Activated effector memory CD4-positive, alpha-beta T cell treated with anti-CD3 and anti-CD28 coated beads, Interleukin-2, amount 50 U/mL, for 16 hours (primary cell): ENCODE data around the gene ERCC1.
"Not testable (repeated sequence)": the region's sequence is repeated elsewhere in the genome, so short reads cannot be mapped to it uniquely, and the experiment has no call there.

Experiments
- DNase-seq: peaks from one replicate; pipeline ENCODE4 v3.0.0-alpha.2; 2020

ERCC1 gene

DNA sequence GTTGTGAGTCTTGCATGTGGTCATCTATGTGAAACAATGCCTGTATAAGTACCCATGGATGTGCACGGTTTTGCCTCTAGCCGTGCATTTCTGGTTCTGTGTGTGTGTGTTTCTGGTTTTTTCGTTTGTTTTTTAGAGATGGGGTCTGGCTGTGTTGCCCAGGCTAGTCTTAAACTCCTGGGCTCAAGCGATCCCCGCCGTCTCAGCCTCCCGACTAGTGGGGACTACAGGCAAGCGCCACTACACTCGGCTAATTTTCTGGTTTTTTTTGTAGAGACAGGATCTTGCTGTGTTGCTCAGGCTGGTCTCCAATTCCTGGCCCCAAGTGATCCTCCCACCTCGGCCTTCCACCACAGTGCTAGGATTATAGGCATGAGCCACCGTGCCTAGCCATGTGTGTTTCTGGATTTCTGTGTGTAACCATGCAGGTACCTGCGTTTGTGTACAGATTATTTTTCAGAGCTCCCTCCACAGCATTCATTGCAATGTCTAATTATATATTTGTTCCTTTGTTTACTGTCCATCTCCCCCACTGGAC is 28.2 kb upstream of the ERCC1 start:
- no peak for DNase-seq

GRCh38 chr19:45451131-45451849 is 27.6 kb upstream of the ERCC1 start:
- peak; percentile 84 for DNase-seq

DNA sequence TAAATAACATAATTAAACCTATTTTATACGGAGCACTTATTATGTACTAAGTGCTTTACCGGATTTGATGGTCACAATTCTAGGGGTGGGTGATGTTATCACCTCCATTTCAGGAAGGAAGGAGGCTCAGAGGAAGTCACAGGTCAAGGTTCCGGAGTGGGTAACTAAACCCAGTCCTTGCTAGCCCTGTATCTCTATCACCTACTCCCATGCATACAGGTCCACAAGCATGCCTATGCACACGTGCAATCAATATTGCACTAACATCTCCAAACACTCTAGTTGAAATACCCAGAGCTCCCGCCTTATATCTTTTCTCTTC is 26.3 kb upstream of the ERCC1 start:
- no peak for DNase-seq

- no peak for DNase-seq
Observed at GRCh38 chr19:45448887-45449299, 25.2 kb upstream of the ERCC1 start.

DNA sequence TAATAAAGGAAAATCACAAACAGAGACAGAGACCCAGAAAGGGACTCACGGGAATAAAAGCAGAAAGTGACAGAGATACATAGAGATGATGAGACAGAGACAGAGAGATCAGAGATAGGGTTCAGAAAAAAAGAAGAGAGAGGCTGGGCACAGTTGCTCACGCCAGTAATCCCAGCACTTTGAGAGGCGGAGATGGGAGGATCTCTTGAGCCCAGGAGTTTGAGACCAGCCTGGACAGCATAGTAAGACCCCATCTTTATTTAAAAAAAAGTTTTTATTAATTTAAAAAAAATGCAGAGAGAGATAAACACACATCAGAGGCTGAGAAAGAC is 24.7 kb upstream of the ERCC1 start:
- no peak for DNase-seq

GRCh38 chr19:45446944-45447343 is 23.2 kb upstream of the ERCC1 start:
- DNase-seq: no peak

- DNase-seq: no peak
Observed at GRCh38 chr19:45446295-45446694, 22.6 kb upstream of the ERCC1 start.

- no peak for DNase-seq
Observed at GRCh38 chr19:45445139-45445538, 21.4 kb upstream of the ERCC1 start.

DNA sequence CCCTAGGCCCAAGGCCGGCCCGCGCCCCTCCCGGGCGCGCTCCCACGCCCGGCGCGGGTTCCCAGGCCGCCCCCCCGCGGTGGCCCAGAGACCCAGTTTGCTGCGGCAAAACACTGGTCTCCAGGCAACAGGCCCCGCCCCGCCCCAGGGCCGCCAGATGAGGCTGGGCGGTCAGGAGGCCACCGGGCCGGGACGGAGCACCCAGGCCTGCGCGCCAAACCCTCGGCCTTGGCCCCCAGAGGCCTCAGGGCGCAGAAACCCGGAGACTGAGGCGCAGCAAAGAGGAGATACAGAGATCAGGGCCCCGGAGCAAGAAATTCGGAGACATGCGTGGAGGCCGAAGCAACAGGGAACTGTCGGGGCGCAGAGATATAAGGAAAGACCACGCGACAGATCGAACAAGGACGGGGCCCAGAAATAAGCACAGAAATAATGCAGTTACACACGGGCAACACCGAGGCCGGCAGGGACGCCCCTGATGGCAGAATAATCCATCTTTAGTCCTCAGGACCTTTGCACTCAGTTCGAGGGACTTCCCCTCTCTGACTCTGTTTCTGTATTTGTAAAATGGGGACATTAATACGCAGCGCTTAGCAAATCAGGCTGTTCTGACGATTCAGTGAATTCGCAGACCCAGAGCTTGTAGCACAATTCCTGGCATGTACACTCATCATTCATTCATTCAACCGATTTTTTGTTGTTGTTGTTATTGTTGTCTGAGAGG is 20.8 kb upstream of the ERCC1 start:
- DNase-seq: peak; percentile 94

DNA sequence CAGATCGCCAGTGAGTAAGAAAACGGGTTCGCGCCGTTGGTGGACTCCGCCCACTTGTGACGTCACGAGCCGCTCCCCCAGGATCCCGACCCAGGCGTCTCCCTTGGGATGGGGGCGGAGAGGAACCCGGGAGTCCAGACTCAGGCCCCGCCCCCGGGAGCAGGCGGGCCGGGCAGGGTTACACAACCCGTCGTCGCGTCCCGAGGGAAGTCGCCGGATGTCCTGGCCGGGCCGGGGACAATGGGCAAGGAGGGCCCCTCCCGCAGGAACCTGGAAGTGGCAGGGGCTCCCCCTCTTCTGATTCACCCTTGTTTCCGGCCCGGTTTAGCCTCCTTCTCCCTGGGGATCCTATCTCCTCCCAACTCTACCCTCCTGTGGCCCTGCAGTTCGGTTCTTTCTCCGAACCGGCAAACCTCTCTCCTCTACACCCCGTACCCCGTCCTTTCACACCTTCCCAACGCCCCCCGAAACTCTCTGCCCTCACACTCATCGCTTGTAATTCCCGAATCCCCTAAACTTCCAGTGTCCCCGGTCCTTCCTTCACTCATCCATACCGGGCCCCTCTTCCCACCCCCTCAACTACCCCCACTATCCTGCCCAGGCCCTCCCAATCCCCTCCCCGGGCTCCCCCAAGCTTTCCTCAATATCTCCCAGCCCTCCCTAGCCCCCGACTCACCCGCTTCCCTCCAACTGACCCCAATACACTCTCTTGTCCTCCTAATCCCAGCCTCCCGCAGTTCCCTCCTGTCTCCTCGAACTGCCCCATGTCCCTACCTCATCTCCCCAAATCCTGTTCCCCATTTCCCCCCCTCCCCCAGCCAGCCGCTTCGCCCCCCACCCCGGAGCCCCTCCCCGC is 20.0 kb upstream of the ERCC1 start:
- peak; percentile 87 for DNase-seq

DNA sequence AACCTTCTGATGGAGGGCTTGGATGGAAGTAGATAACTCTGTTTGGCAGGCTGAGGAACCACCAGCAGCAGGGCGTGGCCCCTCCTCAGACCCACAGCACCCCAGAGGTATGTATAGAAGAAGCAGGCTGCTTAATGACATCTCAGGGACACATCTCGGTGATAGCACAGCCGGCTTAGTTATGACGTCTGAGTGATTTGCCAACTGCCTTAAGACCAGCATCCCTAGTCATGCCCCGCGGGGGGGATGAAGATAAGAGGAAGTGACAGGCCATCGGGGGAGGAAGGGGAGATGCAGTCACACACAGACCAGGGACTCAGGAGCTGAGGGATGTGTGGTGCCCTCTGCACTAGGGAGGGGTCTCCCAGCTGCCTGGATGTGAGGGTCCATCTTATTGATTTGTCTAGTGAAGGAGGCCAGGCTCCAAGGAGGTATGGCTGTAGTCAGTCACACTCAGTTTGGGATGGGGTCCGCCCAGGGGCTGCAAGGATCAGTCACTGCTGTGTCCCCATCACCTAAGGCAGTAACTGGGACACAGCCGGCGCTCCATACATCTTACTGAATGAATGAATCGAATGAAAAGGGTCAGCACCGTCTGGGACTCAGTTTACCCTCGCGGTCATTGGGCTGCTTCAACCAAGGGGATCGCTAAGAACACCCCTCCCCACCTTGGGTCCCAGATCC is 19.2 kb upstream of the ERCC1 start:
- peak; percentile 74 for DNase-seq

DNA sequence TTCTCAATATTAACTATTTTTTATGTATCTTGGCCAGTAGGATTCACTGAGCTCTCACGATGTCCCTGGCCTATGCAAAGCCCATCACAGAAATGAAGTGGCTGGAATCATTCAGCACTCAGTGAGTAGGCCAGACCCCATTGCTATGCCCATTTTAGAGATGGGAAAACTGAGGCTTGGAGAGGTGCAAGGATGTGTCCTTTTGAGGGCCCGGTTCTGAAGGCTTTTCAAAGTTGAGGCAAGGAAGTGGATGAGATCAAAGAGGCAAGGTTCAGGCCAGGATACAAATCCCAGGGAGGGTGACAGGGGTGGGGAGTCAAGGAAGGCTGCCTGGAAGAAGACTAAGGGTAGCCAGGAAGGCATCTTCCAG is 18.7 kb upstream of the ERCC1 start:
- DNase-seq: no peak

- DNase-seq: no peak
Observed at GRCh38 chr19:45440873-45441654, 17.3 kb upstream of the ERCC1 start.

GRCh38 chr19:45440259-45440638 is 16.5 kb upstream of the ERCC1 start:
- no peak for DNase-seq

DNA sequence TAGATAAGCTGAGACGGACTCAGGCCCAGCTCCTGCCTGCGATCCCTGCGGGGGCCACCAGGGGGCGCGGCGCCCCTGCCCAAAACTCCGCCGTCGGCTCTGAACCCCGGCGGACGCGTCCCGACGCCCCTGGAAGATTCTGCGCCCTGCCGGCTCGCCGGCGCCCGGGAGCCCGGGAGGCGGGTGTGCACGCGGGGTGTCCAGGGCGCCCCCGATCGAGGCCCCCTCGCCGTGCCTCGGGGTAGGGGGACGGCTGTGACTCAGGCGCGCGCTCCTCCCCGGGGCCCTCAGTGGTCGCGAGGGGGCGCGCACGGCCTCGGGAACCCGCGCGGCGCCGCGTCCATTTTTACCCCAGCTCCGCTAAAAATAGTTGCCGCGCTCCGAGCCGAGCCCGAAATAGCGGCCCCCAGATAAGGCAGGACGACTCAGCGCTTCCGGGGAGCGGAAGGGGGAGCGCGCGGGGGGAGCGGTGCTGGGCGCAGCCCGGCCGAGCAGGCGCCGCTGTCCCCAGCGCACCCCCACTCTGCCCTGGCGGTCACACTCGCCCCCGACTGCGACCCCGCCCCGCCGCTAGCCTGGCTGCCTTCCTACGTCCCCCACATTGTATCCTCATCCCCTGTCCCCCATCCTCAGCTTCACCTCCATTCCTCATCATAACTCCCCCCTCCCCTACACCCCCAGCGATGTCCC is 16.0 kb upstream of the ERCC1 start:
- peak; percentile 94 for DNase-seq

DNA sequence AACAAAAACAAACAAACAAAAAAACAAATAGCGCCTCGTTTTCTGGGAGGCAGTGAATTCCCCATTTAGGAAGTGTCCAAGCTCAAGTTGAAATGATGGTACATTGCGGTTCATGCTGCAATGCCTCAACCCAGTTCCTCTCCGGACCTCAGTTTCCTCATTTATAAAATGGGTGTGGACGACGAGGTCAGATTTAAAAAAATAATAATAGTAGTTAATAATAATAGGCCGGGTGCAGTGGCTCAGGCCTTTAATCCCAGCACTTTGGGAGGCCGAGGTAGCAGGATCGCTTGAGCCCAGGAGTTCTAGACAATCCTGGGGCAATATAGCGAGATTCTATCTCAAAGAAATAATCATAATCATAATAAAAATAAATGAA is 15.5 kb upstream of the ERCC1 start:
- DNase-seq: no peak

- DNase-seq: no peak
Observed at GRCh38 chr19:45437328-45437727, 13.6 kb upstream of the ERCC1 start.

- not testable (repeated sequence) for DNase-seq
Observed at GRCh38 chr19:45432543-45432942, 8.8 kb upstream of the ERCC1 start.

- not testable (repeated sequence) for DNase-seq
Observed at GRCh38 chr19:45431008-45431407, 7.3 kb upstream of the ERCC1 start.

GRCh38 chr19:45429896-45430295 is 6.2 kb upstream of the ERCC1 start:
- not testable (repeated sequence) for DNase-seq

DNA sequence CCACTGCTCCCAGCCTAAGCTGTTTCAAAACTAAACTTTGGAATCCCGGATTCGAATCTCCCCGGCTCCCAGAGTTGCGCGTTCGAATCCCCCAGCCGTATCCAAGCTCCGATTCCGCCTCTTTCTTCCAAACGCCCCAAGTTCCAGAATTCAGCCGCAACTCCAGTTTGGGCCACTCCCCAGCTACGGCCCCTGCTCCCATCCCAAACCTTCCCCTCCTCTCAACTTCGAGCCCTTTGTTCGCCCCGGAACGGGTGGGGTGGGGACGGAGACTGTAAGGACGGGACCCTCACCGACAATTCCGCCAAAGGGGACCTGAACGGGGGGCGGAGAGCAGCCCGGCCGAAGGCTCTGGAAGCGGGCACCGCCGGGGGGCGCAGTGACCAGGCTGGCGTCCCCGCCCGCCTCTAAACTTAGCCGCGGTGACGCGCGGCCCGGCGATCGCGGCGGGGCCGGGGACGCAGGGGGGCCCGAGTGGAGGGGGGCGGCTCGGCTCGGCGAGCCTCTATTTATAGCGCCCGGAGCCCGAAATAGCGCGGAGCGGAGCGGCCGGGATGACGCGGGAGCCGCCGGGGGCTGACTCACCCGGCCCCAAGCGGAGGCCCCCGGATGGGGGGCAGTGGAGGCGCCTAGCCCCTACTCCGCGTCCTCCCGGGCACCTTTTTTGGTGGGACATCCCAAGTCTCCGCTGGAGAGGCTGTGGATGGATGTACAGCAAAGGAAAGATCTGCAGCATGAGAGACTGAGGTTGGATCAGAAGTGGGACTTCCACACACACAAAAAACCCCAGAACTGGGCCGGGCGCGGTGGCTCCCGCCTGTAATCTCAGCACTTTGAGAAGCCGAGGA is 4.9 kb upstream of the ERCC1 start:
- peak; percentile 72 for DNase-seq
